ENCODE measurements around the gene GUCY2F.

The GUCY2F gene

DNA sequence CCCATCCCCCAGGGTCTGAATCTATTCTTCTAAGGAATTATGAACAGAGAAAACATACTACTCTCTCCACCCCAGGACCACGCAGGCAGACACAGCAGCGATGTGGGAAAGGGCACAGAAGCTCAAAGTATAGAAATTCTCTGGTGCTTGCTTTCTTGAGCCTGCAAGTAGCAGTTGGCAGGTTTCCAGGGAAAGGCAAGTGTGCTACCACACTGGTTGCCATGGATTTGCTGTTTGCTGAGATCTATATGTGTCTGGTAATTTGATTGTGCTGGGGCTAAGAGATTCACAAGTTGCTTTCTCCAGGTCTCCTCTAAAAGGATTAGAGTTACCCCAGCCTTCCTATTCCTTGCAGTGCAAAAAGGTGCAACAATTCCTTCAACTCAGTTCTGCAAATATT lies 83.1 kb downstream of the GUCY2F start:
- no peak for DNase-seq (ENCODE audit: low read depth, low spot score)
- no peak overlapping the region for H3K27ac ChIP-seq

DNA sequence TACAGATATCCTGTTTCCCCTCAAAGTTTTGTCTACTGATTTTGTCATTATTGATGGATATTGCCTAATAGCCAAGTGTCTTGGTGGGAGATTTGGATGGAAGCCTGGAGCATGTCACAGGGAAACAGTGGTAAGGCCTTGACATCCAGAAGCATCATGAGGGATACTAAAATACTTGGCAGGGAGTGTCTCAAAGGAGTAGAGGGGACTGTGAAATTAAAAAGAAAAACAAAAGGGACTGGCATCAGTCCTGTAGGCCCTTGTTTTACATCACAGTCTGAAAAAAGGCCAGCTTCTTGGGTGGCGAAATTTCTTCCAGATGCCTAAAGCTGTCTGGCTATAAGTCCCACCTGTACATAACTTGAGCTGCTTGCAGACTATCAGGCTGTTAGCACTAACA lies 83.8 kb downstream of the GUCY2F start:
- no peak for DNase-seq (ENCODE audit: low read depth, low spot score)
- H3K27ac ChIP-seq, result no peak overlapping the region

DNA sequence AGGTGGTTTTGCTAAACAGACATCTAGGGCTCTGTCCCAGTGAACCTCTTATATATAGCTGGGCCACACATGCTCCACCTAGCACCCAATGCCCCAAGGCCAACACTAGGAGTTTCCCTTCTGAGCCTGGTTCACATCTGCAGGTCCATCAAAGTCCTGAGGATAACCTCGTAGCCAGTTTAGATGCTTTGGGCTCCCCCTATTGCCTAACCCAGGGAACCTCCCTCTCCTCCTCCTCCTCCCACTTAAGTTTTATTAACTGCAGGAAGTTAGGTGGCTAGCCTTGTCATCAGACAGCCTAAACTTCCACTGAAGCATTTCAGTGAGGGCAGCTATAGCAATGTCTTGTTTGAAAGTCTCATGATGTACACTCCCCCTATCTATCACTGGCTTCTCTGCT lies 88.0 kb downstream of the GUCY2F start:
- no peak for DNase-seq (ENCODE audit: low read depth, low spot score)
- no peak overlapping the region for H3K27ac ChIP-seq

DNA sequence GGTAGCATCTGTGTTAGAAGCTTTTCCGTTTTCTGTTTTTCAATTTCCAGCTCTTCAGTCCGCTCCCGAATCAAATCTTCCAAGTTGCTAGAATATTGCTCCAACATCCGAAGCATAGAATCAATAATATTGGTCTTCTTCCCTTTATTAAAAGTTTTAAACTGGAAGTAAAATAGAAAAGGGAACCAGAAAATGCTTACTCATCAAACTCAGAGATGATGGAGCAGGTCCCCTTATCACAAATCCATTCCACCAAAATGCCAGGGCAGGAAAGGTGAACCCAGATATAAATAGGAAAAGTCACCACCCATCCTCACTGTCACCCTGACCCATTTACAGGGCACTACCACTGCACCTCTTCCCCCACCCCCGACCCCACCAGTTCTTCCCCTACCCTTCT lies 89.0 kb downstream of the GUCY2F start:
- H3K27ac ChIP-seq, result no peak overlapping the region
- no peak for DNase-seq (ENCODE audit: low read depth, low spot score)

DNA sequence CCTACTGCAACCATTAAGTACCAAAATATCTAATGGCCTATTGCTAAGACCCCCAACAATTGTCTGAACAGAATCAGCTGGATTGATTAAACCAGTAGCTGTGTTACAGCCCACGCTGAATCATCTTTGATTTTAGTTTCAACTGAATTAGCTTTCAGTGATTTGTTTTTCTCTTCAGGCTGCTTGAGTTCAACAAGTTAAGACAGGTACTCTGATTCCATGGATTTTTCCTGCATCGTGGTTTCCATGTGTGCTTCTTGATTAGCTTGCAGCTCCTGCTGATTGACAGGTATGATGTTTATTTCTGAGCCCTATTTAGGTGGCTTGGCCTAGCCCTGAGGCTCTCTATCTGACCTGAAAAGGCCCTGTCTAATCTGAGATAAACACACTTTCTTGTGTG lies 91.3 kb downstream of the GUCY2F start:
- no peak for DNase-seq (ENCODE audit: low read depth, low spot score)
- peak overlapping the region; percentile 29 for H3K27ac ChIP-seq

DNA sequence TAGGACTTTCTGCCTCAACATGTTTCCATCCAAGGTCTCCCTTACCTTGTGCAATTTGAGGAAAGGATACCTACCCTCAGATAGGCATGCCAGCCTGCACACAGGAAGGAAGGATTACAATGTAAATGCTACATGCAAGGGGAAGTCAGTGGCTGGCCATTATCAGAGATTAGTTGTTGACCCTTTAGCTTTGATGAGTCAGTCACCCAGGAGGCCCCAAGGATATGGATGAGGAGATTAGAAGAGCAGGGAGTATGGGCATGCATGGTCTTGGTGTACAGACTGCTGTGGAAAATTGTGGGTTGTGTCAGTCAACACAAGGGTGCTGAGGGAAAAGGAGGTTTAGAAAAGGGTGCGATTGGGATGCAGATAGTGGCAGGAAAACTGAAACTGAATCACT lies 92.0 kb downstream of the GUCY2F start:
- H3K27ac ChIP-seq, result peak overlapping the region; percentile 29
- DNase-seq (ENCODE audit: low read depth, low spot score), result no peak

DNA sequence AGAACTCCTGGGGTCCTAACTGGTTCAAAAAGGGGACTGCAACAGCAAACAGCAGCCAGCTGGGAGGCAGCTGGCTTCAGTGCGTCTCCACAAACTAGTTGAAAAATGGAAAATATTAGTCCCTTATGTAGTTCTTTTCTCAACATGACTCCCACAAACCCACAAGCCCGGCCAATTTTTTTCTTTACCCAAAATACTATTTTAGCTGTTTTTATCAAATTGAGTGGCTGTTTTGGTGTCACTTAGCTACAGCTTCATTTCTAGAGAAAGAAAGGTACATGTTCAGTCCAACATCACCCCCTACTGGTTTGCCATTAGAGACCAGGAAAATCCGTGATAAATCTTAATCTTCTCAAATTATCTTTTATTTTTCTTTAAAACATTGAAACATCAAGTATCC lies 97.2 kb downstream of the GUCY2F start:
- no peak overlapping the region for H3K27ac ChIP-seq
- no peak for DNase-seq (ENCODE audit: low read depth, low spot score)

DNA sequence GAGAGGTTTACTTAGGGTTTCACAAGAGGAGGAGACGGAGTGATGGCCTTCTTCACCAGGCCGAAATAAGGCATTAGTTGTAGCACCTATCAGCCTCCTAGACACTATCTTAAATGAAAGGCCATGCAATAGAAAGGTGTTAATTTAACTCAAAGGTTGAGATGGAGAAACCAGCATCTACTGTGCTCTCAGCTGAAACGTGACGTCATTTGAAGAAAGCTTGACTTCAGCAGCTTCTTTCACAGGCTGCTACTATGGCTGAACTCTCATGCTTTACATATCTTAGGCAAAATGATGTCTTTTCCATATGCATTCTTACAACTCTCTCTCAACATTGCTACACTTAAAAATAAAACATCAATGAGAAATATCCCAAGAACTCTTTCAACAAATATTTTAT lies 99.6 kb downstream of the GUCY2F start:
- no peak overlapping the region for H3K27ac ChIP-seq
- no peak for DNase-seq (ENCODE audit: low read depth, low spot score)

DNA sequence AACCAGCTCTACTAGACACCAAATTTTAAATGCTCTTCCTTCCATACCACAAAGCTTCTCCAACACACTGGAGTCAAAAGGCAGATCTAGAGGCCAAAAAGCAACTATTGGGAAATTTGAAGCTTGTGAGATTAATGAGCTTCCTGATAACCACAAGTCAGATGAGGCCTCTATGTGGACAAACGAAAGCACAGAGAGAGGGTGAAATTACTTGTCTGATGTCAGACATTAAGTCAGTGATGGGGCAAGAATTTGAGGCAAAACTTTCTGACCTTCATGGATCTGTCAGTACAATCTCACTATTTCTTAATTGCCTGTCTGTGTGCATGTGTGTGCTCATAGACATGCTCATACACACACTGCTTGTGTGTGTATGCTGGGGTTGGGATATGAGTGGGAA lies 103.6 kb downstream of the GUCY2F start:
- H3K27ac ChIP-seq, result no peak overlapping the region
- DNase-seq (ENCODE audit: low read depth, low spot score), result no peak

DNA sequence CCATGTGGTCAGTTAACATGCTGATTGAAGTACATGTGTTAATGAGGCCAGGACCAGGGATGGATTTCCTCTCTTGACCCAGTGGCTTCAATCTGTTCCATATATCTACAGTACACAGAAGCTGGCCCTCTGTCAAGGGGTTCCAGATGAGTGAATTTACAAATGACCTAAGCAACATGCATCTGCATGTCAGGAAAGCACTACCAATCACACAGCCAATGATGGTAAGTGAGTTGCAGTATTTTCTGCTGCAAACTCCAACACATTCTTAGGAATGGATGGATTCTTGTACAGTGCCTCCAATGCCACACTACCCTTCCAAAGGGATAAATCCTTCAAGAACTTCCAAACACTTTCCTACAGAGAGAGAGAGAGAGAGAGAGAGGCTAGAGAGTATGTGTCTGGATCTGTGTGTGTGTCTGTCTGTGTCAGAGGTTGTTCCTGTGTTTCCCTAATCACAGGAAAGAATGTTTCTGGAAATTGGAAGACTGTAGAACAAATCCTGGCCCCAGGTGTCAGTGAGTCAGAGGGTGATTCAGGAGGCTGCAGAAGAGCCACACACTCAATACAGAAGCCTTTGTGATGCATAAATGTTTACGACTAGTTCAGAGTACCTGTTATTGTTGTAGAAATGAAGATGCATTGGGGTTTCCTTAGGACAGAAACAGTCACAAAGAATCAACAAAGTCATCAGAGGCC lies 107.5 kb downstream of the GUCY2F start:
- DNase-seq (ENCODE audit: low read depth, low spot score), result peak; percentile 36
- peak overlapping the region; percentile 35 for H3K27ac ChIP-seq

DNA sequence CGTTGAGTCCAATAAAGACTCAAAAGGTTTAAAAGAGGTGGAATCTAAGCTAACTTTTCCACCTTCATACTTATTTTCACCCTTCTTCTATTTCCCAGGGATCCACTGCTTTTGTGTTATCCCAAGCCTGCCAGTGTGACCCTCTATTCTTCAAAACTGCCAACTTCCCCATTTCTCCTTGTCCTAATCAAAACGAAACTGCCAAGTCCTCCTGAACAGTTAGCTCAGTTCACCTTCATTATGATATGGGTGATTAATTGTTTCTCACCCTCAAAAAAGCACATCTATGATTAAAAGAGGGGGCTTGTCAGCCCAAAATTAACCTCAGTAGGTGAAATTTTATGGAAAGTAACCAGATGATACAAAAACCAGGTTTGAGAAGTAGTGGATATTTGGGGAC lies 108.4 kb downstream of the GUCY2F start:
- H3K27ac ChIP-seq, result no peak overlapping the region
- no peak for DNase-seq (ENCODE audit: low read depth, low spot score)

DNA sequence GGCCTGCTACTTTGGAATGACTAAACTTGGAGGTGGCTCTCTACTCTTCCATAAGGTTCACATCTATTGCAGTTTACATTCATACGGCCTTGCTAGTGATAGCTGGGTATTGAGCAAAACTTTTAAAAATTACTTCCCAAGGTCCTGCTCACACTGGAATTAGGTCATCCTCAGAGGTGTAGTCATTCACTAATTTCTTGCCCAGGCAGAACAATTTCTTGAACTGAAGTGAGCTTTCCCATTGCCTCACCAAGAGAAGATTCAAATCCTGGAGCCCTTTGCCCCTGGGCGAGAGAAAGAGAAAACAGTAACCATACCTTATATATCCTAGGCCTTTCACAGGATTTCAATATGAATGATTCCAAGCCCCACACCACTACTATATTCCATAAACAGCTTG lies 109.2 kb downstream of the GUCY2F start:
- peak overlapping the region; percentile 32 for H3K27ac ChIP-seq
- no peak for DNase-seq (ENCODE audit: low read depth, low spot score)

DNA sequence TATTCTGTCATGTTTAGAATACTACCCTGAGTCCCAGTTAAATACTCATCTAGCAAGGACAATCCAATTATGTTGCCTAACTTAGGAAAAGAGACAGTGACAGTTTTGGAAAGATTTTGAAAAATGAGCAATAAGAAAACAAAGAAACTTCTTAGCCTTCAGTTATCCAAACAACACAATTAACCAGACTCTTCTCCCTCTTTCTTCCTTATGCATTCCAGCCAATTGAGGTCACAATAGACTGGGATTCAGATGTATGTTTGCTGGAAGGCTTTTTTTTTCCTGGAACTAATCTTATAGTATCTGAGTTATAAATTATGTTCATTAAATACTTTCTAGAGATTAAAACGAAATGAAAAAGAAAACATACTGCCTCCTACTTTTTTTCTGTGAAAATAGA lies 109.6 kb downstream of the GUCY2F start:
- DNase-seq (ENCODE audit: low read depth, low spot score), result no peak
- H3K27ac ChIP-seq, result peak overlapping the region; percentile 32

DNA sequence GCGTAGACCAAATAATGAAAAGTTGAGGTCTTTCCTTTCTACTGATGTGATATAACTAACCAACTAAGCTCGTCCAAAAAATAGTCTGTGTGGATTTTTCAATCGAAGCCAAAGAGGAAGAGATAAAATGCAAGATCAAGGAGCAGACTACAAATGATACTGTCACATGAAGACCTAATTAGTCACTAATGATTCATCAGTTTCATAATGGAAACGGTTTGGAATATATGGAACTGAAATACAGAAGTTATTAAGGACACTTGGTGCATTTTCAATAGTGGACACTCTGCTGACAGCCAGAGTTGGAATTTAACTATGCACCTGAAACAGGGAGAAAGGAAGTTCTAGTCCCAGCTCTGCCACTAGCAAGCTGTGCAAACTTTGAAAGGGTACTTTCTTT lies 119.8 kb downstream of the GUCY2F start:
- H3K27ac ChIP-seq, result no peak overlapping the region
- DNase-seq (ENCODE audit: low read depth, low spot score), result no peak

DNA sequence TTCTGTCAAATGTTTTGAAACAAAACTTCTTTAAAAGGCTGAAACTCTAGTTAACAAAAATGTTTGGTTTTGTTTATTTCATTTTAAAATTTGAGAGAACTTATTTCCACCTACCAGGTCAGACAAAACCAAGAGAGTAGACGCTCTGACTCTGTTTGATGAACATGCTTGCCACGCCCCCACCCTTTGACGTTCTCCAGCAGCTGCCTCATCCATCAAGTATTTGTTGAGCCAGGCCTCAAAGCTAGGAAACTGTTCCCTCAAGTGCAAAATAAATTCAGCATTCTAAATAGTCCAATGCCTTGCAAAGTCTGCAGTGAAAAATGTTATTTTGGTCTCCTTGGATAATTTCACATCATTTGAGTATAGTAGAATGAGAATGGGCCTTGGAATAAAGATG lies 121.6 kb downstream of the GUCY2F start:
- no peak for DNase-seq (ENCODE audit: low read depth, low spot score)
- no peak overlapping the region for H3K27ac ChIP-seq

DNA sequence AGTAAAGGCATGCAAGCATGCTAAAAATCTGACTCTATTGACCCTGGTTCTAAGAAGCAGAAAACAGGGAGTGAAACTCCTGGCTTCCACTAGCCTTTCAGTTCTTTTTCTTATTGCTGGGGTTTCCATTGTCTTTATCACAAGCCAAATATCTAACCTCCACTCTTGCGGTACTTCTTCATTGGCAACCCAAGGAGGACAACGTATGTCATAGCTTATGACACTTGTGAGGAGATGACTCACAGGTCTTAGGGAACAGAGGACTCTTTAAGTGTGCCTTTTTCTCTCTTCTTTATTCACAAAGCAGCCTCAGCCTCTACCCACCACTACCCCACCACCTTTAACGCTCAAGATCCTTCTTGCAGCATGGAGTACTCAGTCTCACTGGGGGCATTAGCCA lies 124.2 kb downstream of the GUCY2F start:
- DNase-seq (ENCODE audit: low read depth, low spot score), result no peak
- H3K27ac ChIP-seq, result no peak overlapping the region

DNA sequence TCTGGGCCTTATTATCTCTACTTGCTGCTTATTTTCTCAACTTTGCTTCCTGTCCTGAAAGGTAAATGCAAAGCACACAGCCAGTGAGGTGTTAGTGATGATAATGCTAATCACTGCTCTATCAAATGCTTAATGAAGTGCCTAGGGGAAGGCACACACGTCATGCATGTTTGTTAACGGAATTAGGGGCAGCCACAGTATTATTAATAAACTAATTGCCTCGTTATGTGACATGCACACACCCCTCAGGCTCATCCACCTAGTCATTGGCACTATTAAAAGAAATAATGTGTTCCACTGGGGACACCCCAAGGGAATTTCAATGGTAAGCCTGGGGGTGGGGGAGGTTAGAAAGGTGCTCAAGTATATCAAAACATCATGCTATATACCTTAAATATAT lies 125.2 kb downstream of the GUCY2F start:
- DNase-seq (ENCODE audit: low read depth, low spot score), result no peak

DNA sequence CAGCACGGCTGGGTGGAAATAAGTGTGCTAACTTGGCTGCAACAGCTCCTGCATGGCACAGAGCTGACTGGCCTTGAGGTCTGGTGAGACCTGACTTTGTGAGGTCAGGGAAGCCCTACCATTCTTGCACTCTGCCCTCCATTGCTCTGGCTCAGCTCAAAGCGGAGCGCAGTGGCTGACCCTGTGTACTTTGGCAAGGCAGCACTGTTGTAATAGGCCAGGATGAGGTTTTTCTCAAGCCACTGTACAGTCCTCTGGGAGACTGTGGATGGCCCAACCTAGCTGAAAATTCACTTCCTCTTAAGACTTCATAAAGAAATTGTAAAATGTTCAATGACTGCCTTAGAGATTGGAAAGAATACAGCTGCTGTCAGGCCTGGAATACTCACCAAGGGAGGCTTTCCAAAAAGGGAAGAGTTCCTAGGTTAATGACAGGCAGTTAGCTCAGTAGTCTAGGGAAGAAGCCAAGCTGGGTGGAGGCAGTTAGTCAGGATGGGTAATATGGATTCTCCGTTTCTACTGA lies 129.8 kb downstream of the GUCY2F start:
- H3K27ac ChIP-seq, result no peak overlapping the region
- DNase-seq (ENCODE audit: low read depth, low spot score), result no peak

More for the DNA sequence above, 125.2 kb downstream of the GUCY2F start:
- H3K27ac ChIP-seq, result no peak overlapping the region

DNA sequence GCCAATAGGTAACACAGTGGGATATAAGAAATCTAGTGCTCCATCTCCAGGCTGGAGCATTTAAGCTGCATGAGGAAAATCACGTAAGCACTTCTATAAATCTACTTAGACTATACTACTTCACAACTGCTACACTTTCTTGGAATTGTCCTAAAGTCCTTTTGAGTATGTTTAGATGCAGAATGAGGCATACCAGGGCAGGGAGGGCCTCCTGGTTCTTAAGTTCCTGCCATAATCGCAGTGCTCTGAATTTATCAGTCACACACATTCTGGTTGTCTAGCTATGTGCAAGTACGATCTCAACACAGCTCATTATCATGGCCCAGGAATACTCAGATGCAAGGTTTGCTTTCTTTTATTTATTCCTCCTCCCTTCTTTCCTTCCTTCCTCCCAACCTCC lies 130.3 kb downstream of the GUCY2F start:
- no peak overlapping the region for H3K27ac ChIP-seq
- DNase-seq (ENCODE audit: low read depth, low spot score), result no peak

DNA sequence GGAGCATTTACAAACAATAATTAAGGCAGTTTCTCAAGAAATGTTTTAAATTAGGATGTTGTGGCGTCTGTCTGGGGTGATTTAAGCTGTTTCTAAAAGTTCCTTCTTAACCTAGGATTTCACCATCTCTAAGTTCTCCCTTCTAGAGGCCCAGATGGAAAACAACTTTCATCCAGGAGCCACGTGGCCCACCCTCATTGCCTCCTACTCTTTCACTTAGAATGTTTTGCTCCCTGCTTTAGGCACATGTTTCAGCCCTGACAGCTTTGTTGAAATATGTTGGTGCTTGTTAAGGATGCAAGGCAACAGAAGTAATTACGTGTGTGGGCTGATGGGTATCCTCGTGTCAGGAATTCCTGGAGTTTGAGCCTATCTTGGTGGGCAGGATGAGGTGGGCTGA lies 131.3 kb downstream of the GUCY2F start:
- H3K27ac ChIP-seq, result no peak overlapping the region

DNA sequence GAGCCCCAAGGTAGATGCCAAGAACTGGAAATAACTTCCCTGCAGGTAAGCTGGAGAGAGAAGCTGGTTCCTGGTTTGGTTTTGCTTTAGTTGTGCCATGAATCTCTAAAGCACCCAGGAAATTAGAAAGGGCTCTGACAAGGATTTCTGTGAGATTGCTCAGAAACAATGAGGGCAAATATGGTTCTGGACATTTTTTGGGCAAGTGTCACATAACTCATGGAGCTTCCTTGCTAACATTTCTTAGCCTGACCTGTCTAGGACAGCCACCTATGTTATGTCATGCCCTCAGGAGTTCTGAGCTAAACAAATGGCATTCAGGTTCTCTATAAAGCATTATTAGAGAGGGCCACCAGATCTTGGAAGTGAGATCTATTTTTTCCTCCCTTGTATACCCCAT lies 131.8 kb downstream of the GUCY2F start:
- no peak overlapping the region for H3K27ac ChIP-seq
- DNase-seq (ENCODE audit: low read depth, low spot score), result no peak

More for the DNA sequence above, 131.3 kb downstream of the GUCY2F start:
- no peak for DNase-seq (ENCODE audit: low read depth, low spot score)

DNA sequence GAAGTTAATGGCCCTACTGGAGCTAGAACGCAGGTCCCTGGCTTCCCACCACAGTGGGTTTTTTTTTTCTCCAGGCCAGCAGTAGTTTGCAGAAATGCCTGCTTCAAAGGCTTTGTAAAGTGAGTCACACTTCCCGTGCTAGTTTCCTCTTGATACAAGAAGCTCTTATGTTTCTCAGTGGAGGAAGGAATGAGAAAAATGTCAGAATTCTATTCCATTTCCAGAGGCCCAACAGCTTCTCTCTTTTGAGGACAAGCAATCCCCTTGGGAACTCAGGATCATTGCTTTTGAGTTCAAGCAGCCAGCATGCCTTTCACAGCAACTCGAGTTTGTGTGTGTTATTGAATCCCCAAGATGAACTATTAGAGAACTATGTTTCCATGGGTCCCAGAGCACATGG lies 134.3 kb downstream of the GUCY2F start:
- DNase-seq (ENCODE audit: low read depth, low spot score), result no peak
- no peak overlapping the region for H3K27ac ChIP-seq
